Activated B cell treated with CpG ODN at 0.5 μM for 24 hours (primary cell): ENCODE data around the gene PPP1R12A. TPM values are rescaled to one million over a fixed set of nuclear protein-coding genes. Genes with fewer than 3 reads are reported as not detected.

ENCODE experiments used
- ATAC-seq: fragments of 200-7000 bp; cut with Tn5 transposase; one replicate; pipeline ENCODE4 v1.10.0; 2021; ENCODE audit warnings: low read depth, mild to moderate bottlenecking, moderate library complexity
- CTCF ChIA-PET: fragments of 350-600 bp; sonication (Branson Sonifier 250); formaldehyde crosslinking; loops from one replicate; lab custom pipeline; 2021; ENCODE audit warnings: antibody characterized with exemption; lab: Charles Lee
- POLR2A ChIA-PET: fragments of 350-600 bp; sonication (Branson Sonifier 250); formaldehyde crosslinking; loops from one replicate; lab custom pipeline; 2021; ENCODE audit warnings: antibody characterized with exemption; lab: Charles Lee
- DNase-seq: peaks from one replicate; pipeline ENCODE4 v3.0.0; 2022
- H3K27ac Mint-ChIP-seq: one replicate; pipeline ENCODE4 v1.8.0; 2020; ENCODE audit warnings: mixed read lengths
- H3K27me3 Mint-ChIP-seq: one replicate; pipeline ENCODE4 v1.8.0; 2021; ENCODE audit warnings: mixed read lengths
- H3K36me3 Mint-ChIP-seq: one replicate; pipeline ENCODE4 v1.8.0; 2021; ENCODE audit warnings: low read depth, mixed read lengths
- H3K4me1 Mint-ChIP-seq: one replicate; pipeline ENCODE4 v1.8.0; 2021; ENCODE audit warnings: mixed read lengths
- H3K4me3 Mint-ChIP-seq: one replicate; pipeline ENCODE4 v1.8.0; 2020; ENCODE audit warnings: mild to moderate bottlenecking, mixed read lengths
- H3K9me3 Mint-ChIP-seq: one replicate; pipeline ENCODE4 v1.8.0; 2020; ENCODE audit warnings: mixed read lengths
- CTCF ChIP-seq: fragments of 200-600 bp; IDR thresholded peaks from one replicate; pipeline ENCODE4 v1.8.0; 2022; ENCODE audit warnings: antibody characterized with exemption, mild to moderate bottlenecking
- intact Hi-C: fragments of 100-400 bp; cut with micrococcal nuclease; formaldehyde crosslinking; loops from one replicate; pipeline ENCODE4 v1.15.1; 2024
- total RNA-seq: library from RNA; stranded (reverse); gene quantifications from 2 replicates; pipeline ENCODE4 v1.2.3, GENCODE V29; 2022

PPP1R12A gene
- total RNA-seq, 1 donor from 2014 or later: 90.4 TPM

- DNase-seq (no peak), ATAC-seq (no peak)
- H3K27me3 Mint-ChIP-seq: no peaks in the 10 kb centered on the region
- no peak overlapping the region for H3K27ac Mint-ChIP-seq
- no peak for TF ChIP-seq CTCF
- H3K9me3 Mint-ChIP-seq: no peaks in the 10 kb centered on the region
- ChIA-PET POLR2A (no interaction called here), CTCF (no interaction called here)
- intact Hi-C loops: no loop called here
- H3K4me3 Mint-ChIP-seq: no peak overlapping the region
- peaks cover 17% of the 10 kb centered on the region for H3K4me1 Mint-ChIP-seq
- peaks cover 68% of the 10 kb centered on the region for H3K36me3 Mint-ChIP-seq
Observed at GRCh38 chr12:79830440-79830839, 104.5 kb downstream of the PPP1R12A start.

- no peak for DNase-seq
- POLR2A ChIA-PET: no interaction called here
- Mint-ChIP-seq H3K27ac (no peak overlapping the region), H3K27me3 (no peaks in the 10 kb centered on the region), H3K4me1 (peaks cover 22% of the 10 kb centered on the region), H3K9me3 (no peaks in the 10 kb centered on the region), H3K4me3 (no peak overlapping the region), H3K36me3 (peaks cover 67% of the 10 kb centered on the region)
- no peak for TF ChIP-seq CTCF
- intact Hi-C loops: no loop called here
- ATAC-seq: no peak
- CTCF ChIA-PET: no interaction called here
Observed at GRCh38 chr12:79828924-79829323, 106.0 kb downstream of the PPP1R12A start.

GRCh38 chr12:79827484-79827883, 107.4 kb downstream of the PPP1R12A start:
- CTCF ChIA-PET: no interaction called here

GRCh38 chr12:79826267-79827128, 108.4 kb downstream of the PPP1R12A start:
- Mint-ChIP-seq H3K4me1 (peaks cover 24% of the 10 kb centered on the region), H3K27ac (no peak overlapping the region), H3K4me3 (no peak overlapping the region), H3K9me3 (no peaks in the 10 kb centered on the region), H3K36me3 (peaks cover 58% of the 10 kb centered on the region), H3K27me3 (no peaks in the 10 kb centered on the region)
- CTCF ChIA-PET: no interaction called here
- no peak for TF ChIP-seq CTCF
- POLR2A ChIA-PET: interaction anchor here (0.7 kb wide), 1 partner anchor 116 kb away, joined by 8 read pairs; no protein-coding TSS in a partner anchor
- ATAC-seq (no peak), DNase-seq (no peak)
- intact Hi-C loops: no loop called here

More at GRCh38 chr12:79827484-79827883, 107.4 kb downstream of the PPP1R12A start:
- no peak for TF ChIP-seq CTCF
- H3K4me3 Mint-ChIP-seq: no peak overlapping the region
- peaks cover 61% of the 10 kb centered on the region for H3K36me3 Mint-ChIP-seq
- ATAC-seq (no peak), DNase-seq (no peak)
- intact Hi-C loops: no loop called here
- H3K27me3 Mint-ChIP-seq: no peaks in the 10 kb centered on the region
- H3K27ac Mint-ChIP-seq: no peak overlapping the region
- H3K4me1 Mint-ChIP-seq: peaks cover 24% of the 10 kb centered on the region
- no peaks in the 10 kb centered on the region for H3K9me3 Mint-ChIP-seq
- POLR2A ChIA-PET: no interaction called here

- Mint-ChIP-seq H3K4me1 (peaks cover 21% of the 10 kb centered on the region), H3K27me3 (no peaks in the 10 kb centered on the region), H3K4me3 (no peak overlapping the region), H3K9me3 (no peaks in the 10 kb centered on the region), H3K36me3 (peaks cover 55% of the 10 kb centered on the region), H3K27ac (no peak overlapping the region)
- ATAC-seq: no peak
- ChIA-PET CTCF (no interaction called here), POLR2A (no interaction called here)
- intact Hi-C loops: no loop called here
- TF ChIP-seq CTCF: no peak
- DNase-seq: no peak
Observed at GRCh38 chr12:79822475-79822874, 112.4 kb downstream of the PPP1R12A start.
